ENCODE measurements around the gene MTHFD1L.
A peak's percentile ranks its signal among the peaks of the same experiment; 100 is the strongest.

Gene MTHFD1L

DNA sequence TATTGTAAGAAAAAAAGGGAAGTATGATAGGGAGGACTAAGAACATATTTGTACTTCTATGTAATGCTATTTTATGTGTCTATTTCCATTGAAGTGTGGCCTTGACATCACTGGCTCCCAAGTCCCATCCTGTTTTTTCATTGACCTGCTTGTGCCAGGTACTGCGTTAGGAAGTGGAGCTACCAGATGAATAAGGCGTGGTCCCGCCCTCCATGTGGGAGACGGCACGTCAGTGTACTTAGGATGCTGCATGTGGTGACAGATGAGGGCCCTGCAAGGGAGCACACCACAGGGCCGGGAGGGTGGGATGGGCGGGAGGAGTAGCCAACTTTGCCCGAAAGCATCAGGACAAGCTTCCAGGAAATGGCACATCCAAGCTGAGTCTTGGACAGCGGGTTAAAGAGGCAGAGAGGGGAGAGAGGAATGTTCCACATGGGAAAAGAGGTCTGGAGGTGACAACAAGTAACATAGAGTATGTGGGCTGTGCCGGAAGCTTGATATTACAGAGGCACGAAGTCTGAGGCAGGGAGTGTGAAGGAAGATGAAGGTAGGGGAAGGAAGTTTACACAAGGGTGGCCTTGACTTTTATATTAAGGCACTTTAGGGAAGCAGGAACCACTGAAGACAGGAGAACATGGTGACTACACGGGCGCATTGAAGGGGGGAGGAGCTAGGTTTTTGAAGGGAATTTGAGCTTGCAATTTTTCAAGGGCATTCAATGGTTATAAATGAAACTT is 140.6 kb downstream of the MTHFD1L start:
- H3K9ac ChIP-seq (ENCODE audit: low read length) = no peak overlapping the region
- H3K27me3 ChIP-seq (ENCODE audit: control insufficient read depth, insufficient read depth, low read length) = no peaks in the 10 kb centered on the region
- no peaks in the 10 kb centered on the region for H3K36me3 ChIP-seq (ENCODE audit: control insufficient read depth, insufficient read depth, low read length)
- no peaks in the 10 kb centered on the region for H3K4me1 ChIP-seq (ENCODE audit: control insufficient read depth, insufficient read depth, low read length)
- H3K27ac ChIP-seq (ENCODE audit: low read depth, low read length) = no peak overlapping the region
- no peak overlapping the region for H3K4me3 ChIP-seq (ENCODE audit: low read length)

DNA sequence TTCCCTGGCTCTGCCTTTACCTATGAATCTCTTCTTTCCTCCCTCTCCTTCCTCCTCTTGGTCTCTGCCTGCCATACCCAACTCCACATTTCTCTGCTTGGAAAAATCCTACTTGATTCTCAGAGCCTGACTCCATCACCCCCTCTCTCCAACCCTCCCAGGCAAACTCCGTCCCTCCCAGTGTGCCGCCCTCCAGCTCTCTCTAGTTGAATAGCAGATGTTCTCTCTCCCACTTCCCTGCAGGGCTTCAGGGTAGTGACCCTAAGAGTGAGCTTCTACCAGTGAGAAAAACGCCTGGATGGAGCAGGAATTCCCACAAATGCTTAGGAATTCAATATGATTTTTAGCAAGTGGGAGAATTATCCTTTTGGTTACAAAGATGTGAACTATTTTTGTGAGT is 141.6 kb downstream of the MTHFD1L start:
- H3K9ac ChIP-seq (ENCODE audit: low read length) = no peak overlapping the region
- H3K36me3 ChIP-seq (ENCODE audit: control insufficient read depth, insufficient read depth, low read length) = no peaks in the 10 kb centered on the region
- H3K4me1 ChIP-seq (ENCODE audit: control insufficient read depth, insufficient read depth, low read length) = no peaks in the 10 kb centered on the region
- H3K27ac ChIP-seq (ENCODE audit: low read depth, low read length) = no peak overlapping the region
- no peaks in the 10 kb centered on the region for H3K27me3 ChIP-seq (ENCODE audit: control insufficient read depth, insufficient read depth, low read length)
- no peak overlapping the region for H3K4me3 ChIP-seq (ENCODE audit: low read length)

DNA sequence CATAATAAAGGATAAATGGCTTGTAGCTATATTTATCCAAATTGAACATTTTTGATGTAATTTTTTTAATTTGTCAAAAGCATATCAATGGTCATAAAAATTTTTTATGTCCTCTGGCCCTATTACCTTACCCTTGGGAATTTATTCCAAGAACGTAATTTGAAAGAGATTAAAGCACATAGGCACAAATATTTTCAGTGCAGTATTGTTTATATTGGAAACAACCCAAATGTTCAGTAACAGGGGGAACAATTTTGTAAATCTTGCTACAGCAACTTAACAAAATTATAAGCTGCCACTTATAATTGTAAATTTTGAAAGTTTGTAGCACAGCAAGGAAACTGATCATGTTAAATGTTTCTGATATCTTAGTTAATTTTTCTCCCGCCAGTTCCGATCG is 142.4 kb downstream of the MTHFD1L start:
- Histone ChIP-seq H3K27me3 (ENCODE audit: control insufficient read depth, insufficient read depth, low read length) (no peaks in the 10 kb centered on the region), H3K36me3 (ENCODE audit: control insufficient read depth, insufficient read depth, low read length) (no peaks in the 10 kb centered on the region), H3K9ac (ENCODE audit: low read length) (no peak overlapping the region), H3K27ac (ENCODE audit: low read depth, low read length) (no peak overlapping the region), H3K4me1 (ENCODE audit: control insufficient read depth, insufficient read depth, low read length) (no peaks in the 10 kb centered on the region), H3K4me3 (ENCODE audit: low read length) (no peak overlapping the region)

DNA sequence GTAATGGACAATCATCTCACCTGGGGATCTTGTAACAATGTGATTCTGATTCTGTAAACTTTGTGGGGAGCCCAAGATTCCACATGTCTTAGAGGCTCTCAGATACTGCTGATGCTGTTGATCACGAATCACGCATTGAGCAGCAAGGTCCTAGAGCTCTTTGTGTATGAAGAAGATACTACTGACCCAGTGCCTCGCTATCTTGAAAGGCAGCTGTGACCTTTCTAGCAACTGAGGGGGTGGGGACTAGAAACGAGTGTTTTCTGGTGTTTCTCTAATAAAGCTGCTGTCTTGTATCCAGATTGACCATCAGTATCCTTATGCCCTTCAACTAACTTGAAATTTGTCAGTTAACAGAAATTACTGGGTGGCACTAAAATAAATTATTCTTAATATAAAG is 142.9 kb downstream of the MTHFD1L start:
- no peaks in the 10 kb centered on the region for H3K4me1 ChIP-seq (ENCODE audit: control insufficient read depth, insufficient read depth, low read length)
- H3K27me3 ChIP-seq (ENCODE audit: control insufficient read depth, insufficient read depth, low read length) = no peaks in the 10 kb centered on the region
- H3K4me3 ChIP-seq (ENCODE audit: low read length) = no peak overlapping the region
- no peak overlapping the region for H3K9ac ChIP-seq (ENCODE audit: low read length)
- no peak overlapping the region for H3K27ac ChIP-seq (ENCODE audit: low read depth, low read length)
- no peaks in the 10 kb centered on the region for H3K36me3 ChIP-seq (ENCODE audit: control insufficient read depth, insufficient read depth, low read length)

DNA sequence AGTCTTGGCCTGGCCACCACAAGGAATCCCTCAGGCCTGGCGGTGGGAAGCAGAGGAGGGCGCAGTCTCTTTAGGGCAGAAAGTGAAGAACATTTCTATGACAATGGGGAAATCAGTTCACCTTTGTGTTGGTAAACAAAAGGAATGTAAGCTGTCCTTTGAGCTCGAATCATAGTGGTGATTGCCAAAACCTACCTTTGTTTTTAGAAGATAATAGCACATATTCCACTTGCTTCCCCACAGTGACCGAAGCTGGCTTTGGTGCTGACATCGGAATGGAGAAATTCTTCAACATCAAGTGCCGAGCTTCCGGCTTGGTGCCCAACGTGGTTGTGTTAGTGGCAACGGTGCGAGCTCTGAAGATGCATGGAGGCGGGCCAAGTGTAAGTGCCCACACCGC is 144.1 kb downstream of the MTHFD1L start:
- Histone ChIP-seq H3K4me1 (ENCODE audit: control insufficient read depth, insufficient read depth, low read length) (peaks cover 5% of the 10 kb centered on the region), H3K36me3 (ENCODE audit: control insufficient read depth, insufficient read depth, low read length) (no peaks in the 10 kb centered on the region), H3K27me3 (ENCODE audit: control insufficient read depth, insufficient read depth, low read length) (no peaks in the 10 kb centered on the region), H3K27ac (ENCODE audit: low read depth, low read length) (no peak overlapping the region), H3K4me3 (ENCODE audit: low read length) (no peak overlapping the region), H3K9ac (ENCODE audit: low read length) (no peak overlapping the region)

DNA sequence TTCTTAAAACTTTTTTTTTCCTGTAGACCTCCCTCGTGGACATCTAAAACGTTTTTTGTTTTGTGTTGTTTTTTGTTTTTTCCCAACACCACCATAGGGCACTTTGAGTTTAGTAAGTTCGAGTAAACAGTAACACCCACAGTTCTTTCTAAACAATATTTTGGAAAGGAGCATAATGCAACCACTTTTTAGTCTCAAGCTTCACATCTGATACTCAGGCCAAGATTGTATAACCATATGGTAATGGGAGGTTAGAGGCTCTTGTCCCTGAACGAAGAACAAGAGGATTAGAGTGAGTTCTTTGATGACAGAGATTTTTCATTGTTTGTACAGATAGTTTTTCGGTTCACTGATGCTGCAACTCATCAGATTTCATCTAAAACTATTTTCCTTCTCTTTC is 144.6 kb downstream of the MTHFD1L start:
- no peak overlapping the region for H3K4me3 ChIP-seq (ENCODE audit: low read length)
- H3K27me3 ChIP-seq (ENCODE audit: control insufficient read depth, insufficient read depth, low read length) = no peaks in the 10 kb centered on the region
- no peaks in the 10 kb centered on the region for H3K36me3 ChIP-seq (ENCODE audit: control insufficient read depth, insufficient read depth, low read length)
- H3K9ac ChIP-seq (ENCODE audit: low read length) = no peak overlapping the region
- peaks cover 5% of the 10 kb centered on the region for H3K4me1 ChIP-seq (ENCODE audit: control insufficient read depth, insufficient read depth, low read length)
- H3K27ac ChIP-seq (ENCODE audit: low read depth, low read length) = no peak overlapping the region

DNA sequence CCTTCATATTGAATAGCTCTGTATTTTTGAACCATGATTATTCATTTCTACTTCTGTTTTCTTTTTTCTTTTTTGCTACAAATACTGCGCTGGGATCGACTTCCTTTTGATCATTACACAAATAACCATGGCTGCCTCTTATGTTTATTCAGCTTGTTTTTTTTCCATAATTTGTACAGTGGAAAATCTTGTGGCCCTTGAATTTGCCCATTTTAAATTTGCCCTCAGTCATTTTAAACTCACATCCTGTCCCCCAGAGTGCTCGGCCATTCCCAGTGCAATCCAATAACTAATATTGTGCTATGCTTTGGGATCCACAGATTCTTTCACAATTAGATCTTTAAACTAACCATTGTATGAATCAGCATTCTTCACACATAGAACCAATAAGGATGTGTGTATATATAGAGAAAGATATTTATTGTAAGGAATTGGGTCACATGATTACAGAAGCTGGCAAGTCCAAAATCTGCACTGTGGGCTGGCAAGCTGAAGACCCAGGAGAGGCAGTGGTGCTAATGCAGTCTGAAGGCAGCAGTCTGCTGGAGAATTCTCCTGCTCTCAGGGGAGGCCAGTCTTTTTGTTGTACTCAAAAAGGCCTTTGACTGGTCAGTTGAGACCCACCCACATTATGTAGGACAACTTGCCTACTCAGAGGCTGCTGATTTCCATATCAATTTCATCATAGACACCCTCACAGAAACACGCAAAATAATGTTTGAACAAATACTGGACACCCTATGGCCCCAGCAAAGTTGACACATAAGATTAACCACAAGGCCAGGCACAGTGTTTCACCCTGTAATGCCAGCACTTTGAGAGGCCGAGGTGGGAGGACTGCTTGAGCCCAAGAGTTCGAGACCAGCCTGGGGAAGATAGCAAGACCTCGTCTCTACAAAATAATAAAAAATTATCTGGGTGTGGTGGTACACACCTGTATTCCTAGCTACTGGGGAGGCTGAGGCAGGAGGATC is 147.1 kb downstream of the MTHFD1L start:
- H3K27ac ChIP-seq (ENCODE audit: low read depth, low read length) = no peak overlapping the region
- H3K9ac ChIP-seq (ENCODE audit: low read length) = no peak overlapping the region
- no peaks in the 10 kb centered on the region for H3K27me3 ChIP-seq (ENCODE audit: control insufficient read depth, insufficient read depth, low read length)
- peaks cover 5% of the 10 kb centered on the region for H3K4me1 ChIP-seq (ENCODE audit: control insufficient read depth, insufficient read depth, low read length)
- H3K36me3 ChIP-seq (ENCODE audit: control insufficient read depth, insufficient read depth, low read length) = peaks cover 3% of the 10 kb centered on the region
- no peak overlapping the region for H3K4me3 ChIP-seq (ENCODE audit: low read length)

DNA sequence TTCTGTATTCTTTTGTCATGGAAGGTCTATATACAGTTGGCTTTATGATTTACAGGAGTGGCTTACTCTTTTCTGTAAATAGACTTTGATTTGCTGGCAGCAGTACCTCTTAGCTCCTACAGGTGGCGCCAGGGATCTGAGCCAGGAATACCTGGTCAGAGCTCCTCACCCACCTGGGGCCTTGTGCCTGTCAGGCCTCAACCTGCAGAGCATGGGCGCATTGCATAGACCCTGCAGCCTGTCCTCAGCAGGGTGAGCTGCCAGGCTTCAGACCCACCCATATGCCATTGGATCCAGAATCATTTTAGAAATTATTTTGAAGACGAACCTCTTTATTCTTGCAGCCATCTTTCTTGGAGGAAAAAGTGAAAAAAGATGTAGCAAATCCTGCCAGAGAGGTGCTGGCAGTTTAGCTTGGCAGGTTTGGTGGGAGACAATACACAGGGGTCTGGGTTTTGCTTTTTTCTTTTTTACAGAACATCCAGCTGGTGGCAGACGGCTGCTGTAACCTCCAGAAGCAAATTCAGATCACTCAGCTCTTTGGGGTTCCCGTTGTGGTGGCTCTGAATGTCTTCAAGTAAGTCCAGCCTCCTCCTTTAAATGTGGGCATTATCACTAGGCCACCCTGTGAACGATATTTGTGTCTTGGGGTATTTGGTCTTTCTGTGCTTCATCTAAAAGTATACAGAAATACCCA is 149.1 kb downstream of the MTHFD1L start:
- H3K9ac ChIP-seq (ENCODE audit: low read length) = no peak overlapping the region
- no peak overlapping the region for H3K27ac ChIP-seq (ENCODE audit: low read depth, low read length)
- peak overlapping the region; percentile 18 for H3K4me3 ChIP-seq (ENCODE audit: low read length)
- peaks cover 5% of the 10 kb centered on the region for H3K4me1 ChIP-seq (ENCODE audit: control insufficient read depth, insufficient read depth, low read length)
- H3K27me3 ChIP-seq (ENCODE audit: control insufficient read depth, insufficient read depth, low read length) = no peaks in the 10 kb centered on the region
- H3K36me3 ChIP-seq (ENCODE audit: control insufficient read depth, insufficient read depth, low read length) = peaks cover 3% of the 10 kb centered on the region

DNA sequence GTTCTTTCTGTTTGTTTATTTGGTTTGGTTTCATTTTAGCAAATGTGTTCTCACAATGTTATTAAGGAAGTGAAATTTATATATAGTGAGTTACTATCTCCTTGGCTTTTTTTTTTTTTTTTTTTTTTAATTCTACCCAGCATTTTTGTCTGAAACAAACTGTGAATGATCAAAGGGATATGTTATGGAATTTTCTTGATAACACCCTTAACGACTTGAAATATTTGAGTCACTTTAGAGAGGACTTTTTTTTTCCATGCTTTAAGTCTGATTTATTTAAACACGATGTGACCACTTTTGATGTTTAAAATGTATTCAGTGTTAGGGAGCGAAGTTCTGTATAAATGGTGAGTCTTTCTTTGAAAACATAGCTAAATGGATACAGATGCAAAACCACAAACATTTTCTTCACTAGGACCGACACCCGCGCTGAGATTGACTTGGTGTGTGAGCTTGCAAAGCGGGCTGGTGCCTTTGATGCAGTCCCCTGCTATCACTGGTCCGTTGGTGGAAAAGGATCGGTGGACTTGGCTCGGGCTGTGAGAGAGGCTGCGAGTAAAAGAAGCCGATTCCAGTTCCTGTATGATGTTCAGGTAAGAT is 149.7 kb downstream of the MTHFD1L start:
- Histone ChIP-seq H3K4me1 (ENCODE audit: control insufficient read depth, insufficient read depth, low read length) (peaks cover 5% of the 10 kb centered on the region), H3K9ac (ENCODE audit: low read length) (no peak overlapping the region), H3K4me3 (ENCODE audit: low read length) (peak overlapping the region; percentile 18), H3K36me3 (ENCODE audit: control insufficient read depth, insufficient read depth, low read length) (peaks cover 3% of the 10 kb centered on the region), H3K27ac (ENCODE audit: low read depth, low read length) (no peak overlapping the region), H3K27me3 (ENCODE audit: control insufficient read depth, insufficient read depth, low read length) (no peaks in the 10 kb centered on the region)

DNA sequence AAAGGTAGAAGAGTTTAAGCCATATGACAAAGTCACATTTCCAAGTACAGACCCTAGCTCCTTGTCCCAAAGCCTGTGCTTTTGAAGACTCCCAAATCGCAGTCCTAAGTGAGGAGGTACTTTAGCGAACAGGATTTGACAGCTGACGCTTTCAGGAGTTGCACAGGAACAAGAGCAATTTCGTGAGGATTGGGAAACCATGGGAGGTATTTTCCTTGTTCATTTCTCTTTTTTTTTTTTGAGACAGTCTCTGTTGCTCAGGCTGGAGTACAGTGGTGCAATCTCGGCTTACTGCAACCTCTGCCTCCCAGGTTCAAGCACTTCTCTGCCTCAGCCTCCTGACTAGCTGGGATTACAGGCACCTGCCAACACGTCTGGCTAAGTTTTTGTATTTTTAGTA is 150.6 kb downstream of the MTHFD1L start:
- H3K4me1 ChIP-seq (ENCODE audit: control insufficient read depth, insufficient read depth, low read length) = peaks cover 5% of the 10 kb centered on the region
- H3K27me3 ChIP-seq (ENCODE audit: control insufficient read depth, insufficient read depth, low read length) = no peaks in the 10 kb centered on the region

DNA sequence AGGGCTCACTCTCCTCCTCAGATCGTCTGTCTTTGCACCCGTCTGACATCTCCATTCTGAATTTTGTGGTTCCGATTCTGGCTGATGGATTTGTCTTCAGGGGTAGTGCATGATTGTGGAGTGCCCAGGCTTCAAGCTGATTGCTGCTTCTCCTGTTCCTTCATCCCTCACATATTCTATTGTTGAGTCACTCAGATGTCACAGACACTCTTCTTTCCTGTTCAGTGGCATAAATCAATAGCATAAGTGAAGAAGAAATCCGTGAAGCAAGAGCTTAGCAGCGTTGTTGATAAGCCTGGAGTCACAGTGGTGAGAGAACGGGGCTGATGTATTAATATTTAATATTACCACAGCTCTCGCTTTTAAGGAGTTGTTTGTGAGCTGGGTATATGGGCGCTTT is 152.5 kb downstream of the MTHFD1L start:
- H3K36me3 ChIP-seq (ENCODE audit: control insufficient read depth, insufficient read depth, low read length) = peaks cover 4% of the 10 kb centered on the region
- no peak overlapping the region for H3K9ac ChIP-seq (ENCODE audit: low read length)
- H3K4me3 ChIP-seq (ENCODE audit: low read length) = no peak overlapping the region
- no peaks in the 10 kb centered on the region for H3K27me3 ChIP-seq (ENCODE audit: control insufficient read depth, insufficient read depth, low read length)
- no peak overlapping the region for H3K27ac ChIP-seq (ENCODE audit: low read depth, low read length)
- peaks cover 5% of the 10 kb centered on the region for H3K4me1 ChIP-seq (ENCODE audit: control insufficient read depth, insufficient read depth, low read length)

More for the DNA sequence above, 150.6 kb downstream of the MTHFD1L start:
- Histone ChIP-seq H3K9ac (ENCODE audit: low read length) (no peak overlapping the region), H3K27ac (ENCODE audit: low read depth, low read length) (no peak overlapping the region), H3K4me3 (ENCODE audit: low read length) (no peak overlapping the region), H3K36me3 (ENCODE audit: control insufficient read depth, insufficient read depth, low read length) (peaks cover 3% of the 10 kb centered on the region)
